NCI-H2227 treated with DMSO at 0.1 percent for 48 hours (cell line): Measurements from ENCODE around the gene TRMT1.

Experiments used
- DNase-seq: peaks from one replicate; lab custom pipeline; 2025; lab: John Stamatoyannopoulos, UW

TRMT1 gene

DNA sequence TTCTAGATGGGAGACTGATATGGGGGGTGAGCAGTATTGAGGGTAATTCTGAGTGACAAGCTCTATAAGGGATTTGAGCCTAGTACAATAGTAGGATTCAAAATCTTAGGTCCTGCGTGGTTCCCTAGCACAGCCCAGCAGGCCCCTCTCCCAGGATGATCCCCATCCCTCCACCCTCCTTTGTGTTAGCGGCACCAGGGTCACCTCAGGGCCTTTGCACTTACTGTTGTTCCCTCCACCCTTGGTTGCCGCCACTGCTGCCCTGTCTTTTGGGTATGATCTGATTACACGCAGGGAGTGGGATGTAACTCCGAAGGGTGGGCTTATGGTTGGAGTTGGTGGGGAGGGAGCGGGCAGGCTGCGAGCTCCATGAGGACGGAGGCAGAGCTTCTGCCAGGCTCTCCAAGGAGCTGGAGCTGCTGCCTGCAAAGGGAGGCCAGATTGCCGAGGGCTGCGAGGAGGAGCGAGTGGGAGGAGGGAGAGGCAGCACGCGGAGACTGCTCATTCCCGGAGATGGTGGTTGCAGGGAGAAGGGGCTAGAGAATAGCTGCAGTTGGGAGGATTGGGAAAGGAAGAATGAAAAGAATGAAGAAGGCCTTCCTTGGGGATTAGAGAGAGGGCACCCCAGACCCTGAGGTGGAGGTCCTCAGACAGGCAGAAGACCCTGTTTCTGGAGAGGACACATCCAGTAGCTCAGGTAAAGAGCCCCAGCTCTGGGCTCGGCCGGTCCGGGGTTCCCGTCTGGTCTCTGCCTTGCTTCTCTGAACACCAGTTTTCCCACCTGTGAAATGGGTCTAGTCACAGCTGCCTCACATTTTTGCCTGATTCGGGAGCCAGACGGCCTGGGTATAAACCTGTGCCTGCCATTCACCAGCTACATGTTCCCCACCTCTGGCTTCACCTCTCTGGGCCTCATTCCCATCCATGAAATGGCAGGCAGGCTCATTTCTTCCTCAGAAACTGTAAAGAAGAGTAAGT is 6.7 kb upstream of the TRMT1 start:
- DNase-seq = no peak

DNA sequence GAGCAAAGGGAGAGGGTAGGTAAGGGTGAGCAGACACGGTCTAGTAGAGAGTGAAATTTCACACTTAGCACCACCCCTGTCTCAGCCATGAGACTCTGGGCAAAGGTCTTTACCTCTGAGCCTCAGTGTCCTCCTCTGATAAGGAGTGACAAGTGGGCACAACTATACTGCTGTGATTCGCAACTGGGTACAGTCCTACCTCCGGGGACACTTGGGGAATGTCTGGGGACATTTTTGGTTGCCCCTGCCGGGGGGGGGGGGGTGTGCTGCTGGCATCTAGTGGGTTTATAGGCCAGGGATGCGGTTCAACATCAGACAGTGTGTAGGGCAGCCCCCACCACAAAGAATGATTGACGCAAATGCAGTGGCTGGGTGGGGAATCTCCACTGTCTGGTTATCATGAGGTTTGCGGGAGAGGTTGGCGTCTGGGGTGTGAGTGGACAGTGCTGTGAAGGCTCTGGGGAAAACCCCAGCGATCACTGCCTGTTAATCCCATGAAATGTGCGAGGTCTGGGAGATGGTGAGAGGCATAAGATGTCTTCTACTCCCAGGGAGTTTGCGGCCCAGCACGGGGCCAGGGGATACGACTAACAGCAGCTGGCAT is 5.8 kb upstream of the TRMT1 start:
- DNase-seq = no peak

DNA sequence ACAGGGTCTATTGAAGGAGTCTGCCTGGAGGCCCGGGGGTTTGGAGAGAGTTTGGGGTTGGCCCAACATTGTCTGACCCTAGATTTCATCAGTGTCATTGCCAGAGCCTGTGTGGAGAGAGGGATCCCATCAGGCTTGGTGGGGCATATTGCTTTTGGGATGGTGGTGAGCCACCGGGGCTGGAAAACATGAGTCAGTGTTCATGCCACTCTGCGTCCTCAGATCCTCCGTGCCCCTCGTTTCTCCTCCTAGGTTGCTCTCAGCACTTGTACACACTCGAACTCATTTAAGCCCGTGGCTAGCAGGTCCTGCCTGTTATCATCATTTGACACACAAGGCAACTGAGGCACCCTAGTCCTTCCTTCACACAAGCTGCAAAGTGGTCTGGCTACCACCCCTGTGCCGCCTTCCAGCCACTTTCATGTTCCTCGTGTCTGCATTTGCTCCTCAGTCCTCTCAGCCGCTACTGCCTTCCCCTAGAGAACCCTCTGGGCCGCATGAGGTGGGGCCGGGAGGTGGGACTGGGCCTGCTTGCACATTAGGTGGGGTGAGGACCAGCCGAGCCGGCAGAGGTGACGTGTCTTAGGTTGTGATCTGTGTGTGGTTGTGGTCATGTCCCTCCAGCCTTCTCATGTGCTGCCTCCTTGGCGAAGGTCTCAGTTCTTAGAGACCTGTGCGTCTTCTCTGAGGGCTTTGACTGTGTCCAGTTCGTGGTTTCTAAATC is 5.2 kb upstream of the TRMT1 start:
- DNase-seq = no peak

DNA sequence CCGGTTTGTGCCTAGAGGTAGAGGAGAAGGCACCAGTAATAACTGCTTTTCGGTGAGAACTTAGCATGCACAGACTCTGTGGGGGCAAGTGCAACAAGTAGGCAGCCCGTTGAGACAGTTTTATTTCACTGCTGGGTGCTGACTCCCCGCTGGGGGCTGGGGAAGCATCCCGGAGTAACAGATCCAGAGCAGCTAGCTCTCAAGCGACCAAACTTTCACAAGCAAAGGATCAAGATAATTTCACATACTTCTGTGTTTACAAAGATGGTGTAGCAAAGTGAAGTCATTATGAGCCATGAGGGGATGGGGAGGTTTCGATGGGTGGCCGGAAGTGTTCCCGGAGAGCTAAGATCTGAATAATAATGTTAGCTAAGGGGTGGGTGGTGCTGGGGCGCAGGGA is 4.3 kb upstream of the TRMT1 start:
- DNase-seq = no peak

DNA sequence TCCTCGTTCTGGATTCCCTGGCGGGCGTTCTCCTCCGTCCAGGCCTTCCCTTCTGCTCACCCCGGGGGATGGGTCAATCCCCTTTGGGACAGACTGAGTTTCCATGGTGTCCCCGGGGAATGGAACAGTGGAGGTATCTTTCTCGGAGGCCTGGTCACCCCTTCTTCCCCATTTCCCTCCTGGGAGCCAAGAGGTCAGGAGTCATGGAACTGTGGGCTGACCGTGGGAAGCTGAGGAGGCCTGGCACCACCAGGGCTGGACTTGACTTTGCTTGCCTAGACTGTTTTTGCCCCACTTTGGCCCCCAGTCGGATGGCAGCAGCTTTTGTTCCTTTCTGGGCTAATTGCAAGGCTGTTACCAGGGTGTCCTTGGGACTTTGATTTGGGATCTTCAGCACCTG is 3.5 kb upstream of the TRMT1 start:
- DNase-seq = no peak

DNA sequence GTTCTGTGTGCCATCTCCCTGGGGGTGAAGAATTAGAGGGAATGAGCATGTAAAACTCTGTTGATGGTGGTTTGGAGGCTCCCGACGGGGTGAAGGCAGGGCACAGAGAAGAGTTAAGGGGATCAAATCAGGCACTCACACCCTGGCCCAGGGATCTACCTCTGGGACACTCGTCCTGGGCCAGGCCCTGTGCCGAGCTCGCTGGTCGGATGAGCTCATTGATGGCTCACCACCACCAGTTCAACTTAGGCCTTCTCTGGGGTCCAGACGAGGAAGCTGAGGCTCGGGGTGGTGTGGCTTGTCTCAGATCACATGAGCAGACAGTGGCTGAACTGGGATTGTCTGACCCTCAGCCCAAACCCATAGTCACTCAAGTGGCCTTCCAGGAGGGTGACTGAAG is 3.1 kb upstream of the TRMT1 start:
- DNase-seq = no peak

DNA sequence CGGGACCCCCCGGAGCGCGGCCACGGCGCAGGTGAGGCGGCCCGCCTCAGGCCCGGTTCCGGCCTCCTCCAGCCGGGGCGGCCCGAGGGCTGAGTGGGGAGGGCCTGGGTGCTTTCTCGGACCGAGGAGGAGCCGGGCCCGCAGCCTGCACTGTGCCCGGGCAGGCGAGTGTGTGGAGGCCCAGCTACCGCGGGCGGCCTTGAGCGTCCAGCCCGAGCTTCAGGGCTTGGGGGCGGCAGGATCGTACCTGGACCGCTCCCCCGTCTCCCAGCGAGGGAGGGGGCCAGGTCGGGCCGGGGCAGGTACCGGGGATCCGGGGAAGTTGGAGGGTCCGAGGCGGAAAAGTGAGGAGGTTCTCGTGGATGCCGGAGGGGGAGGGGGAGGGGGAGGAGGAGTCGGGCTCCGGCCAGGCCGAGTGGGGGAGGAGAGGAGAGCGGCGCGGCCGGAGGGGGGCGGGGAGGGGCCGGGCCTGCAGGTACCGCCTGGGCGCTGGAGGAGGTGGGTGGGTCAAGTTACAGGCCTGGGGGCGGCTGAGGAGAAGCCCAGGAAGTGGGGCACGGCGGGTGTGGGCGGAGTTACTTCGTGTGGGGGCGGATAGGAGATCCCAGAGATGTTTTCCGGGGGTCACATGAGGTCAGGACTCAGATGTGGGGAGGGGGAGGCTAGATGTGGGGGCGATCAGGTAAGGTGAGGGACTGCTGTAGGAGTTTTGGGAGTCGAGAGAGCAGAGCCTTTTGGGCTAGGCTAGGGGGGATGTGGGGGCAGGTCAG is 2.1 kb upstream of the TRMT1 start:
- no peak for DNase-seq

DNA sequence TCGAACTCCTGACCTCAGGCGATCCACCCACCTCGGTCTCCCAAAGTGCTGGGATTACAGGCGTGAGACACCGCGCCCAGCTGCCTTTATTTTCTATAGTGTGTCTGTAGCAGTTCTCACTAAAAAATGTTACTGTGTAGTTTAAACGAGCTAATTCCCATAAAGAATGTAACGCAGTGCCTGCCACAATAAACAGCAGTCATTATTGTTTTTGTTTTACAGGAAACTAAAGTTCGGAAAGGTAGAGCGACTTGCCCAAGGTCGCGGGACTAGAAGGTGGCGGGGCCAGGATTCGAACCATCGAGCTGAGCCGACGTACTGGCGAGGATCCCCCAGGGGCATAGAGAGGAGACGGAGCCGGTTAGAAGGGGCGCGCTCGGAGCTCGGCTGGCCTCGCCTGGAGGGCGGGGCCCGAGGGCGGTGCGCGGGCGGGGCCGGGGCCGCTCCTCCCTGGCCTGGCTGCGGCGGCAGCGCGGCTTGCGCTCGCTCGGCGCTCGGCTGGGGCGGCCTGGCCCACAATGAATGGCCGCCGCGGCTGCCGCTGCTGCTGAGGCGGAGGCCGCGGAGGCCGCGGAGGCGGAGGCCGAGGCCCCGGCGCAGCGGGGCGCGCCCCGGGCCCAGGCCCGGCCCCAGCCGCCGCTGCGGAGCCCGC is 1.4 kb upstream of the TRMT1 start, which contains the start of gene NACC1:
Gene NACC1, plus strand, starts transcription at position 493 of the 652 bp plus-strand sequence. CDS start 16,944 bp downstream, outside the sequence.
- peak; percentile 77 for DNase-seq

DNA sequence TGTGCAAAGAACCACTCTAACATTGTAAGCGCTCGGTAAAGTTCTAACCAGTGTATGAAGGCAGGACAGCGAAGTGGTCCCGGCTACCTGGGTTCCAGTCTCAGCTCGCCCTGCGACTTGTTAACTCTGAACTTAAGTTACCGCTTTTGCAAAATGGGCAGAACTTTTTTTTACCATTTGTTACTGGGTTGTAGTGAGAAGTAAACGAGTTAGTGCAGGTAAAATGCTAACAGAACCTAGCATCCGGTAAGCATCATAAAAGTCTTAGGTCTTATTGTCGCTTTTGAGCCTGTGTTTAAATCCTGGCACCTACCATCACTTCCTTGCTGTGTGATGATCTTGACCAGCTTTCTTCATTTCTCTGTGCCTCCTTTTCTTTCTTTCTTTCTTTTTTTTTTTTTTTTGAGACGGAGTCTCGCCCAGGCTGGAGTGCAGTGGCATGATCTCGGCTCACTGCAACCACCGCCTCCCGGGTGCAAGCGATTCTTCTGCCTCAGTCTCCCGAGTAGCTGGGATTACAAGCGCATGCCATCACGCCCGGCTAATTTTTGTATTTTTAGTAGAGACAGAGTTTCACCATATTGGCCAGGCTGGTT is 734 bp upstream of the TRMT1 start:
- DNase-seq = no peak

DNA sequence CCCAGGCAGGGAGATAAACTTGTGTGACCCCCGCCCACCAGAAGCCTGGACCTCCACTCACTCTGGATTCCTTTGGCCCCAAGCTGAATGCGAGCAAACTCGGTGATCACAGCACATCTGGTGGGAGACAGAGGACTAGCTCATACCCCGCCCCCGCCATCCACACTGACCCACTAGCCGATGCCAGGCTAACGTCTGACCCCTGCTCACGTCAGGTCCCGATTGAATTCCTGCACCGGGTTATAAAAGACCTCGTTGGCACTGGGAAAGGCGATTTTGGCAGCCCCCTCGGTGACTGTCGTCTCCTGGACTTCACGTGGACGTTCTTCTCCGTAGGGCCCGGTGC is 631 bp downstream of the TRMT1 start:
- no peak for DNase-seq

DNA sequence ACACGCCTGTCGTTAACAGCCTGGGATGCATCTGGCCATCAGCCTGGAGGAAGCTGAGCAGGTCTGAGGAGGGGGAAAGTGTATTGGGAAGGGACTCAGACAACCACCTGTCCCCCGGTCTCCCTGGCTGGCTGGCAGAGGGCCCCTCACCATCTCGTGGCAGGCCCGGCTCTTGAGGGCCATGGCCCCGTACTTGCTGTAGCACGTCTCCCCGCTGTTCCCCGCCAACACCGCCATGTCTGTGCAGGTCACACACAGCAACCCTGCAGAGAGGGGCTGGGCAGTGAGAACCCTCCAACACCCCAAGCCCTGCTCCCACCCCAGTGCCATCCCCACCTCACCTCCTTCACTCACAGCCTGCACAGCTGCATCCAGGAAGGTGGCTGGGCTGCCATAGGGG is 4.0 kb downstream of the TRMT1 start:
- no peak for DNase-seq

- no peak for DNase-seq
Measured at GRCh38 chr19:13110099-13110610, 6.4 kb downstream of the TRMT1 start.

DNA sequence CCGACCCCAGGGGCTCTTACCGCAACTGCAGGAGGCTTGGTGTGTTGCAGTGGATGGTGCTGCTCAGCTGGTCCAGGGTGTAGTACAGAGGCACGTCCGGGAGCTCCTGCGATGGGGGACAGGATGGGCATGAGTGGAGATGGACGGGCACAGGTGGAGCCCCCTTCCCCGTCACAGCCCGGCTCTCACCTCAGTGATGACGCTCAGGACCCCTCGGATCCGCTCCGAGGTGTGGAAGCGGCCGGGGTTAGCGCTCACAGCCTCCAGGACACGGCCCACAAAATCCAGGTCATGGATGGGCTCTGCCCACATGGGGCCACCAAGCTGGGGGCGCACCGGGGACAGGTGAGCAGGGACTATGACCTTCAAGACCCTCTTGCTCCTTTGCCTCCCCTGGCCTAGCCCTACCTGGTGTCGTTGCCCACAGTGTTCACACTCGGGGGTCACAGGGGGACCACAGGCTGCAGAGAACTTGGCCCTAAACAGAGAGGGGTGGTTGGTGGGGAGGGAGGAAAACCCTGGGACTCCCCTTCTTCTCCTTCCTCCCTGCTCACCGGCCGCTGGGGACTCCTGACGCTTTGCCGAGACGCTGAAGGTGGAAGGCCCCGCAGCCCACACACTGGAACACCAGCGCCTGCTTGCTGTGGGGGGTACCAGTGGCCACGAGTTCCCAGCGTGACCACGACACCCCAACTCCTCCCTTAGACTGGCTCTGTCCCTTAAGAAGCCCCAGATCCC is 7.0 kb downstream of the TRMT1 start:
- no peak for DNase-seq

- DNase-seq = no peak
Measured at GRCh38 chr19:13104848-13105711, 11.5 kb downstream of the TRMT1 start.

- no peak for DNase-seq
Measured at GRCh38 chr19:13104360-13104847, 12.1 kb downstream of the TRMT1 start.

GRCh38 chr19:13103581-13104359 is 12.8 kb downstream of the TRMT1 start:
- DNase-seq = no peak

GRCh38 chr19:13102666-13103580 is 13.6 kb downstream of the TRMT1 start, which contains the start of gene LYL1:
LYL1 (minus strand) TSS chr19:13102858; CDS start chr19:13101171, 1,687 bp downstream.
- no peak for DNase-seq
